AG10803 (cell line): ENCODE measurements around the gene ASB18.

Source experiments
- DNase-seq: peaks from one replicate; pipeline ENCODE4 v3.0.0; 2010; ENCODE audit warnings: low read depth
- H3K4me3 ChIP-seq: 2 replicates; pipeline ENCODE4 v1.5.1; 2011; ENCODE audit warnings: mild to moderate bottlenecking, low read length, control low read depth
- CTCF ChIP-seq: conservative IDR thresholded peaks from 2 replicates; pipeline ENCODE4 v1.5.1; 2011; ENCODE audit warnings: mild to moderate bottlenecking, low read length, control low read depth, inconsistent platforms

Gene ASB18

GRCh38 chr2:236180831-236181453 is 83.3 kb downstream of the ASB18 start:
- H3K4me3 ChIP-seq: no peak overlapping the region
- peak; percentile 58 for DNase-seq
- peak; percentile 81 for TF ChIP-seq CTCF

GRCh38 chr2:236180076-236180816 is 84.0 kb downstream of the ASB18 start:
- TF ChIP-seq CTCF: no peak
- peak; percentile 61 for DNase-seq
- peak overlapping the region; percentile 61 for H3K4me3 ChIP-seq

- no peak for DNase-seq
- peak overlapping the region; percentile 61 for H3K4me3 ChIP-seq
- TF ChIP-seq CTCF: no peak
Observed at GRCh38 chr2:236179236-236180075, 84.8 kb downstream of the ASB18 start.

- TF ChIP-seq CTCF: no peak
- no peak for DNase-seq
- H3K4me3 ChIP-seq: peak overlapping the region; percentile 61
Observed at GRCh38 chr2:236178890-236179235, 85.3 kb downstream of the ASB18 start.

- peak; percentile 79 for TF ChIP-seq CTCF
- DNase-seq: peak; percentile 56
- peak overlapping the region; percentile 61 for H3K4me3 ChIP-seq
Observed at GRCh38 chr2:236177967-236178889, 86.0 kb downstream of the ASB18 start.

GRCh38 chr2:236177604-236177966 is 86.6 kb downstream of the ASB18 start:
- TF ChIP-seq CTCF: peak; percentile 38
- DNase-seq: peak; percentile 47
- H3K4me3 ChIP-seq: peak overlapping the region; percentile 10
